ENCODE measurements around the gene CCDC85C.

DNA sequence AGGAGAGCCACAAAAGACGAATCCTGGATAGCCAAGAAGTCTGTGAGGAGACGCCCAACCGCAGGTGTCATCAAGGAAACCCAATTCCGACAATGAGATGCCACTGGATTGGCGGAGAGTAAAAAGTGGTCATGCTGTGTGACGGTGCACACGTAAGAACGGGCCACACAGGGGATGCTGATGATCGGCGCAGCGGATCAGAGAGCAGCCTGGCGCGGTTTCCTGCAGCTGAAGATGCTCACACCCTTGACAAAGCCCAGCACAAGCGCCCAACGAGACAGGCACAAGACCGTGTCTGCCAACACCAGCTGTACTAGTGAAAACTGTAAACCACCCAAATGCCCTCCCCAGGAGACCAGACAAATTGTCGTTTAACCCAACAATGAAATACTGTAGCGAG, 55.8 kb downstream of the CCDC85C start:
- TF ChIP-seq REST (IDR thresholded peaks at IDR 0.05) (no peak), CTCF (IDR thresholded peaks at IDR 0.05; ENCODE audit: low read depth, low read length, missing input control) (no peak), FOXA1 (IDR thresholded peaks at IDR 0.05) (no peak), YY1 (IDR thresholded peaks at IDR 0.05) (no peak)

Measured in liver (tissue), 2 donors.